PFSK-1 (cell line): ENCODE measurements around the gene RBBP8NL.
A peak's percentile ranks its signal among the peaks of the same experiment; 100 is the strongest.

Experiments
- FOXP2 ChIP-seq: optimal IDR thresholded peaks from 2 replicates; pipeline ENCODE3; 2011; ENCODE audit warnings: borderline replicate concordance, control low read depth, inconsistent platforms; ENCODE audit not compliant: insufficient read depth; ENCODE audit errors: extremely low read length, extremely low read depth
- POLR2AphosphoS5 ChIP-seq: IDR thresholded peaks from 2 replicates; pipeline ENCODE4 v1.6.1; 2012; ENCODE audit warnings: low read depth, mild to moderate bottlenecking, control low read depth, low read length, moderate library complexity
- SIN3A ChIP-seq: IDR thresholded peaks from 2 replicates; pipeline ENCODE4 v1.6.1; 2012; ENCODE audit warnings: mild to moderate bottlenecking, low read length, moderate library complexity, borderline replicate concordance; ENCODE audit not compliant: insufficient read depth
- TAF1 ChIP-seq: IDR thresholded peaks from 2 replicates; pipeline ENCODE4 v1.6.1; 2012; ENCODE audit warnings: low read length, control low read depth, borderline replicate concordance; ENCODE audit not compliant: insufficient read depth
- TF ChIP-seq, protein P1 (sequence below), 2 experiments: IDR thresholded peaks; 2 replicates each; pipeline versions ENCODE4 v1.6.1 to v1.8.0; 2011 to 2012; ENCODE audit warnings: low read depth in 2 of 2, low read length in 2 of 2, control low read depth in 1 of 2, inconsistent platforms in 1 of 2, mild to moderate bottlenecking in 1 of 2, moderate library complexity in 1 of 2; ENCODE audit not compliant: insufficient read depth in 1 of 2

The RBBP8NL gene

DNA sequence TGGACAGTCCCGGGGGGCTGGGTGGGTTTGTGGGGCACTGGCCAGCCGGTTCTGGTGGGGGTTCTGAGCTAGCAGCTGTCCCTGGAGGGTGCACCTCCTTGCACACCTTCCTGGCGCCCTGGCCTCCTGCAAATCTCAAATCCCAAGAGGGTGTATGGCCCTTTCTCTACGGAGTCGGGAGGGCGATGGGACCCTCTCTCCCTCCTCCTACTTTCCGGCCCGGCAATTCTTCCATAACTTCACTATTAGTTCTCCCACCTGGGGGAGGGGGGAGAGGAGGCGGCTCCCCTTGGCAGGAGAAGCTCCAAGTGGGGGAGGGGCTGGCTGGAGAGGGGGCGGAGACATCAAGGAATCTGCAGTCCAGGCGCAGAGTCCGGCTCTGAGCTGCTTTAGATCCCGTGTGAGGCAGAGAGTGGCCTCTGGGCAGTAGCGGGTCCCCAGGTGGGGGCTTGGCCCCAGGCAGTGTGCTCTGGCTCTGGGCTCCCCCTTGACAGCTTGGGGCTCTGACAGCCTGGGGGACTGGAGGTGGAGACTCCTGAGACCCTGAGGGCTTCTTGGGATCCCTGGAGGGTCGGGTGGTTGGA is 58.9 kb downstream of the RBBP8NL start:
- TF ChIP-seq POLR2AphosphoS5 (no peak), FOXP2 (no peak), TAF1 (no peak), SIN3A (no peak)
- TF ChIP-seq, protein P1, sequence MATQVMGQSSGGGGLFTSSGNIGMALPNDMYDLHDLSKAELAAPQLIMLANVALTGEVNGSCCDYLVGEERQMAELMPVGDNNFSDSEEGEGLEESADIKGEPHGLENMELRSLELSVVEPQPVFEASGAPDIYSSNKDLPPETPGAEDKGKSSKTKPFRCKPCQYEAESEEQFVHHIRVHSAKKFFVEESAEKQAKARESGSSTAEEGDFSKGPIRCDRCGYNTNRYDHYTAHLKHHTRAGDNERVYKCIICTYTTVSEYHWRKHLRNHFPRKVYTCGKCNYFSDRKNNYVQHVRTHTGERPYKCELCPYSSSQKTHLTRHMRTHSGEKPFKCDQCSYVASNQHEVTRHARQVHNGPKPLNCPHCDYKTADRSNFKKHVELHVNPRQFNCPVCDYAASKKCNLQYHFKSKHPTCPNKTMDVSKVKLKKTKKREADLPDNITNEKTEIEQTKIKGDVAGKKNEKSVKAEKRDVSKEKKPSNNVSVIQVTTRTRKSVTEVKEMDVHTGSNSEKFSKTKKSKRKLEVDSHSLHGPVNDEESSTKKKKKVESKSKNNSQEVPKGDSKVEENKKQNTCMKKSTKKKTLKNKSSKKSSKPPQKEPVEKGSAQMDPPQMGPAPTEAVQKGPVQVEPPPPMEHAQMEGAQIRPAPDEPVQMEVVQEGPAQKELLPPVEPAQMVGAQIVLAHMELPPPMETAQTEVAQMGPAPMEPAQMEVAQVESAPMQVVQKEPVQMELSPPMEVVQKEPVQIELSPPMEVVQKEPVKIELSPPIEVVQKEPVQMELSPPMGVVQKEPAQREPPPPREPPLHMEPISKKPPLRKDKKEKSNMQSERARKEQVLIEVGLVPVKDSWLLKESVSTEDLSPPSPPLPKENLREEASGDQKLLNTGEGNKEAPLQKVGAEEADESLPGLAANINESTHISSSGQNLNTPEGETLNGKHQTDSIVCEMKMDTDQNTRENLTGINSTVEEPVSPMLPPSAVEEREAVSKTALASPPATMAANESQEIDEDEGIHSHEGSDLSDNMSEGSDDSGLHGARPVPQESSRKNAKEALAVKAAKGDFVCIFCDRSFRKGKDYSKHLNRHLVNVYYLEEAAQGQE (IDR thresholded peaks at IDR 0.05; ENCODE audit: insufficient read depth in 1 of 2, low read depth in 2 of 2, low read length in 2 of 2): no peak

DNA sequence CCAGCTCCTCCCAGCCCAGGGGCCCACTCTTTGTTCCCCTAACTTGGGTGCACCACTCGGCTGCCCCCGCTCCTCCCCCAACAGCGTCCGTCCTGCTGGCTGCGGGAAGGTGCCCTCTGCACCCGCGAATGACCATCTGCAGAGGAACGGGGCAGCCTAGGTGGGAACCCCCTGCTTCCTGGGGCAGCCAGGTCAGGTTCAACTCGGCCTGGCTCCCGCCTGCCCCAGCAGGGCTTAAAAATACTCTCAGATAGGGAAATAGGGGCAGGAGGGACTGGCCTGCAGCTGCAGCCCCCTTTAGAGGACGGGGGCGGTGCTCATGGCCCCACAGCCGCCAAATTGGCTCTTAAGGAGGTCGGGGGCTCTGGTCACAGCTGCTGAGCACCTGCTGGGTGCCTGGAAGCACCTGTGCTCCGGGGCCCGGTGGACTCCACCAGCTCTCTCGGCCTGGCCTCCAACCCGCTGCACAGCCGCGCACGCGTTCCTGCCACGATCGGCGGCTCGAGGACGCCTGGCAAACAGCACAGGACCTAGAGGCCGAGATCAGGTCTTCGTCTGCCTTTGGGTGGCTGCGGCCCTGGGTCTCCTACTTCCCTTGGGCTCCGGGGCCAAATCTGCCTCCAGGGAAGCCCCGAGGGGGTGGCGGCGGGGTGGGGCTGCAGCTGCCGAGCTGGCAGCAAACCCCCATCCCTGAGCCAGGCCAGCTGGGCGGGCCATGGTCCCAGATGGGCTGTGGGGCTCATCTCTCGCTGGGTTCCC is 59.5 kb downstream of the RBBP8NL start:
- no peak for TF ChIP-seq TAF1
- no peak for TF ChIP-seq FOXP2
- no peak for TF ChIP-seq SIN3A
- no peak for TF ChIP-seq POLR2AphosphoS5
- TF ChIP-seq, protein P1 (IDR thresholded peaks at IDR 0.05; ENCODE audit: insufficient read depth in 1 of 2, low read depth in 2 of 2, low read length in 2 of 2): no peak

DNA sequence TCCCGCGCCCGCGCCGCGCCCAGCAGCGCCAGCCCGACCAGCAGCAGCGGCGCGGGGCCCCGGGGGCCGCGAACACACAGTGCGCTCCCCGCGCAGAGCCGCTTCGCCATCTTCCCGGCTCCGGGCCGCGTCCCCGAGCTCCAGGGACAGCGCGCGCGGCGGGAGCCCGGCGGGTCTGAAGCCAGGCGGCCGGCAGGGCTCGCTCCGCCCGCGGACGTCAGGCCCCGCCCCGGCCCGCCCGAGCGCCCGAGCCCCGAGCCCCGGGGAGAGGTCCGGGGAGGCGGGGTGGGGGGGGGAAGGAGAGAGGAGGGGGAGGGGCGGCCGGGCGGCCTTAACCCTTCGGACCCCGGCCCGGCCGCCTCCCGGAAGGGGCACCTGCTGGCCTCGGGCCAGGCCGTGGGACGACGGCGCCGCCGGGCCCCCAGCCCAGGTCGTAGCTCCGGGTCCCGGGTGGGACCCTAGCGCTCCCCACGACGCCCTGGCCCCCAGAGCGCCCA is 60.2 kb downstream of the RBBP8NL start, which contains the start of gene LAMA5:
Gene LAMA5 (minus strand): TSS at position 177 of the 497 bp plus-strand sequence. CDS start 67 bp downstream, at position 110.
- TF ChIP-seq FOXP2 (no peak), POLR2AphosphoS5 (0 out of 2 replicates have a peak, but pooled peaks have one; percentile 23)
- TF ChIP-seq, protein P1 (IDR thresholded peaks at IDR 0.05; ENCODE audit: insufficient read depth in 1 of 2, low read depth in 2 of 2, low read length in 2 of 2): no peak

- TF ChIP-seq POLR2AphosphoS5: no peak
Observed at GRCh38 chr20:62366370-62367135, 60.8 kb downstream of the RBBP8NL start.

GRCh38 chr20:62365814-62366369 is 61.4 kb downstream of the RBBP8NL start:
- TF ChIP-seq SIN3A: peak; percentile 78; the same call in 1 of the 2 replicates
- TF ChIP-seq, protein P1 (IDR thresholded peaks at IDR 0.05; ENCODE audit: insufficient read depth in 1 of 2, low read depth in 2 of 2, low read length in 2 of 2): no peak
- no peak for TF ChIP-seq FOXP2
- no peak for TF ChIP-seq POLR2AphosphoS5
- 0 out of 2 replicates have a peak, but pooled peaks have one; percentile 49 for TF ChIP-seq TAF1
